ENCODE data around the gene STARD3.

STARD3 gene

GRCh38 chr17:39639043-39639442 is 2.1 kb downstream of the STARD3 start:
- no peak for DNase-seq (ENCODE audit: low read depth)

- no peak for DNase-seq (ENCODE audit: low read depth)
Observed at GRCh38 chr17:39639566-39640458, 2.9 kb downstream of the STARD3 start.

GRCh38 chr17:39640591-39641031 is 3.7 kb downstream of the STARD3 start:
- DNase-seq (ENCODE audit: low read depth): no peak

- no peak for DNase-seq (ENCODE audit: low read depth)
Observed at GRCh38 chr17:39641097-39641496, 4.2 kb downstream of the STARD3 start.

GRCh38 chr17:39641883-39642282 is 4.9 kb downstream of the STARD3 start:
- DNase-seq (ENCODE audit: low read depth): no peak

DNA sequence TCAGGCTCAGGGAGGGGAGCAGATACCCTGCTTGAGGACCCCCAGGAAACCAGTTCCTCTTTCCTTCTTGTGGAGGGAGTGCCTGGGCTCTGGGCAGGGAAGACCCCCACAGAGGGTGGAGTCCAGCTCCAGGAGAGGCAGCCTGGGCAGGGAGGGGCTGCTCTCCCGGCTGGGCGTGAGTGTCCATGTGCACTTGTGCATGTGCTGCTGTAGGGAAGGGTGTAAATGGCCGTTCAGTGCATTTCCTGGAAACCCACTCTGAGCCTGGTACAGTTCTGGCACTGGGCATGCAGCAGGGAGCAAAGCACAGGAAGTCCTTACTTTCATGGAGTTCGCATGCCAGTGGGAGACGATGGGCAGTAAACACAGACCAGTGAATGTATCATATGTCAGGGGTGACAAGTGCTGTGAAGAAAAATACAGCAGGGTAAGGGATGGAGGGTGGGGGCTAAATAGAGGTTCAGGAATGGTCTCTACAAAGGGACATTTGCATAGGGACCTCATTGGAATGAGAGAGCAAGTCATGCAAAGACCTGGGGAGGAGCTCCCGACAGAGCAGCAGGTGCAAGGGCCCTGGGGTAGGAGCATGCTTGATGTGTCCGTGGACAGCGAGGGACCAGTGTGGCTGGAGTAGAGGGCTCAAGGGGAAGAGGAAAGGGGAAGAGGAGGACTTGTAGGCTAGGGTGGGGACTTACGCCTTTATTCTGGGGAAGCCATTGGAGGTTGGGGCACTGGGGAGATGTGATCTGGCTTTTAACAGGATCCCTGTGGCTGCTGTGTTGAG is 5.5 kb downstream of the STARD3 start:
- no peak for DNase-seq (ENCODE audit: low read depth)

GRCh38 chr17:39643271-39643670 is 6.3 kb downstream of the STARD3 start:
- DNase-seq (ENCODE audit: low read depth): no peak

GRCh38 chr17:39647256-39647655 is 10.3 kb downstream of the STARD3 start:
- no peak for DNase-seq (ENCODE audit: low read depth)

DNA sequence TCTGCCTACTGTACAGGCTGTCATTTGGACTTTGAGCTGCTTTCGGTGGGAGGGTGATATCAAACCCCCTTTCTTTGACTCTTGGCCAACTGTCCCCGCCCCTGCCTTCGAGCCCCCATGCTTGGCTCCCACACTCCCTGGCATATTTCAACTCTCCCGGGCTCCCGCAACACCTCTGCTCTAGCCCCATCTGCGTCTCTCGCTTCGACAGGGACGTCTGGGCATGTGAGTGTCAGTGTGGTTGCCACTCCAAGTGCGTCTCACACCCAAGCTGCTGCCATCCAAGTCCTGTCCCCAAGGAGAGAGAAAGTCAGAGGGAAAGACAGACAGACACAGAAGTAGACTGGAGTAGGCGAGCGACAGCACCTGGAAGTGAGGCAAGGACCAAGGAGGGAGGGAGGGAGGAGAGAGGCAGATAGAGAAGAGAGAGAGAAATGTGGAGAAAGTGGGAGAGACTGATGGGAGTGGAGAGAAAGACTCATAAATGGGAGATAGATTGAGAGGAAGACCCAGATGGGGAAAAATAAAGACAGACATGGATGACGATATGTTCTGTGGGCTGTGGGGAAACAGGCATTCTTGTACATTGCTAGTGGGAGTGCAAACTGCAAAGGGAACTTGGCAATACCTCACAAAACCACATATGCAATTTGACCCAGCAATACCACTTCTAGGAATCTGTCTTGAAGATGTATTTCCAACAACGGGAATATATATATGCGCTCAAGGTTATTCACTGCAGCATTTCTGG is 11.8 kb downstream of the STARD3 start:
- no peak for DNase-seq (ENCODE audit: low read depth)

DNA sequence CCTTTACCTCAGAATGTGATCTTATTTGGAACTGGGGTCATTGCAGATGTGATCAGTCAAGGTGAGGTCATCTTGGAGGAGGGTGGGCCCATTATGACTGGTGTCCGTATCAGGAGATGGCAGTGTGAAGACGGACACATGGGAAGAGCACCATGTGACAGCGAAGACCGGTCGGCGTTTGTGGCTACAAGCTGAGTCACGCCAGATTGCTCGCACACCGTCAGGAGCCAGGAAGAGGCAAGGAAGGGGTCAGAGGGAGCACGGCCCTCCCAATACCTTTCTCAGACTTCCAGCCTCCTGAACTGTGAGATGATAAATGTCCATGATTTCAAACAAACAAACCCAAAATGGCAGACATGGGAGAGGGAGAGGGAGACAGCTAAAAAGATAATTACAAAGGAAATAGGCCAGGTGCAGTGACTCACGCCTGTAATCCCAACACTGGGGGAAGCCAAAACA is 13.2 kb downstream of the STARD3 start:
- no peak for DNase-seq (ENCODE audit: low read depth)

- DNase-seq (ENCODE audit: low read depth): no peak
Observed at GRCh38 chr17:39651923-39652586, 15.1 kb downstream of the STARD3 start.

DNA sequence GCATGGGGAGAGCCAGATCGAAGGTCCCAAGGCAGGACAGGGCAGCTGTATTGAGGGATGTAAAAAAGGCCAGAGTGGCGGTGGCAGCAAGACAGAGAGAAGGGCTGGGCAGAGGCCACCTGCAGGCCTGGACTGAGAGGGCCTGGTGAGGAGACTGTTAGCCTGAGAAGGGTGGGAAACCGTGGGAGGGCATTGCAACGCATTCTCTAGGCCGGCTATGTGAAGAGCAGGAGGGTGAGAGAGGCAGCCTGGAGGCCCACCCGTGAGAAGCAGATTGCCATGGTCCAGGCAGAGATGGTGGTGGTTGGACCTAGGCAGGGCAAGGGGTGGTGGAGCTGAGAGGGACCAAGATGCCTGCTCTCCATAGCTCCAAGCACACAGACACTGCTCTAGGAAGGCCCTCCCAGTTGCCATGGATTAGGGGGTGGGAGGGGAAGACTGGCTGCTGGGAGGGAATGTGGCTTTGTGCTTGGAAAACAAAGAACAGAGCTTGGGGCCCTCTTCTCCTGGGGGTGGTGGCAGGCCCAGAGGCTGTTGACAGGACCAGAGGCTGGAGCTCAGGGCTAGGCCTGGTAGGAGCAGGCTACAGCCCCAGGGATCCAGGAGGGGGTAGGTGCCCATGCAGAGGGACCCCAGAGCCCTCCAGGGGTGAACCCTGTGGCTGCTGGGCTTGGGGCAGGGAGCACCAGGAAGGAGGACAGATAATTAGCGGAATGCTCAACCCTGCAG is 15.8 kb downstream of the STARD3 start:
- no peak for DNase-seq (ENCODE audit: low read depth)

DNA sequence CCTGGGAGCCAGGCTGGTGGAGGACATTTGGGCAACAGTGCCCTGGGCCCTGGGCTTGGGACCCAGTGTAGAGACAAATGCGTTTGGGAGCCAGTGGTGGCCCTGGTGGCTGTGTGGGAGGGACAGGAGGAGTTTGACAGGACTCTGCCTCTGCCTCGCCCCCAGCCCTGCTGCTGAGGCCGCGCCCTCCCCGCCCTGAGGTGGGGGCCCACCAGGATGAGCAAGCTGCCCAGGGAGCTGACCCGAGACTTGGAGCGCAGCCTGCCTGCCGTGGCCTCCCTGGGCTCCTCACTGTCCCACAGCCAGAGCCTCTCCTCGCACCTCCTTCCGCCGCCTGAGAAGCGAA is 16.3 kb downstream of the STARD3 start:
- no peak for DNase-seq (ENCODE audit: low read depth)

DNA sequence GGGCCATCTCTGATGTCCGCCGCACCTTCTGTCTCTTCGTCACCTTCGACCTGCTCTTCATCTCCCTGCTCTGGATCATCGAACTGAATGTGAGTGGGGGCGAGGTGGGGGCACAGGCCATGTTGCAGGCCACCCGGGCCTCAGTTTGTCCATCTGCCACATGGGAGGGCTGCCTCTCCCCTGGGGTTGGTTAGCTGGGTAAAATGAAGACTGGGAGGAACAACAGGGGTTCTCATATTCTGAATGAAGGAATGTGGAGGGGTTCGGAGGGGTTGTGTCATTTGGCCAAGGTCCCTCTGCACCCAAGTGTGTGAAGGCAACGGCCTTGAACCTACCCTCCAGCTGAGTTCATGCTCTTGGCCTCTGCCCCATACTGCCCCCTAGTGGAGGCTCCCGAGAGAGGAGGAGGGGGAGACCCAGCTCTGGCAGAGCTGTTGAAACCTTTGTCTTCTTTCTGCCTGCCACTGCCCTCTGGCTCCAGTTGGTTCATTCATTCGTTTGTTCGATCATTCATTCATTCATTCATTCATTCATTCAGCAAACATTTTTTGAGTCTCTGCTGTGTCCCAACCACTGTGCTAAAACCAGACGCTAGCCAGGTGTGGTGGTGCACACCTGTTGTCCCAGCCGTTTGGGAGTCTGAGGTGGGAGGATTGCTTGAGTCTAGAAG is 16.9 kb downstream of the STARD3 start:
- no peak for DNase-seq (ENCODE audit: low read depth)

DNA sequence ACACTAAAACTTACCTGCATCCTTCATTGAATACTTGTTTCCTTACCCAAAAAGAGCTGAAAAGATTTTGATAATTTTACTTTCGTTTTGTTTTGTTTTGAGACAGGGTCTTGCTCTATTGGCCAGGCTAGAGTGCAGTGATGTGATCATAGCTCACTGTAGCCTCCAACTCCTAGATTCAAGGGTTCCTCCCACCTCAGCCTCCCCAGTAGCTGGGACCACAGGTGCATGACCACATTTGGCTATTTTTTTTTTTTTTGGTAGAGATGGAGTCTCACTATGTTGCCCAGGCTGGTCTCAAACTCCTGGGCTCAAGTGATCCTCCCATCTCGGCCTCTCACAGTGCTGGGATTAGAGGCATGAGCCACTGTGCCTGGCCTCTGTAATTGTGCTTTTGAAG is 18.2 kb downstream of the STARD3 start:
- DNase-seq (ENCODE audit: low read depth): no peak

GRCh38 chr17:39658346-39658745 is 21.4 kb downstream of the STARD3 start:
- DNase-seq (ENCODE audit: low read depth): no peak

DNA sequence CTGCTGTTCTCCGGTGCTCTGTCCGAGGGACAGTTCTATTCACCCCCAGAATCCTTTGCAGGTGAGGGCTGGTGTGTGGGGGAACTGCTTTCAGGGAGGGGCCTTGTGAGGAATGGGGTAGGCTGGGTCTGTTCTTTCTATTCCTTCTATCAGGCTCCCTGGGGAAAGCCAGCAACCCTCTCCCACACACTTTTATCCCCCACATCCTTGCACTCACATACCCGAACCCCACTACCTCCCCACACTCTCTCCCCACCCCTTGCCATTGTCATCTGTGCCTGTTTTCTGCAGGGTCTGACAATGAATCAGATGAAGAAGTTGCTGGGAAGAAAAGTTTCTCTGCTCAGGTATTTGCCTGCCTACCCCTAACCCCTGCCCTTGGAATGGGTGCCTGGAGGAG is 21.8 kb downstream of the STARD3 start:
- DNase-seq (ENCODE audit: low read depth): no peak

GRCh38 chr17:39659279-39660010 is 22.5 kb downstream of the STARD3 start:
- DNase-seq (ENCODE audit: low read depth): no peak

GRCh38 chr17:39660011-39660360 is 23.0 kb downstream of the STARD3 start:
- no peak for DNase-seq (ENCODE audit: low read depth)

Measured in stromal cell of bone marrow (primary cell).